Suppressor macrophage (primary cell): ENCODE data around the gene BBS9.
"Not testable (repeated sequence)": the region's sequence is repeated elsewhere in the genome, so short reads cannot be mapped to it uniquely, and the experiment has no call there.

Experiments
- DNase-seq, 4 experiments: peaks; one replicate each; pipeline ENCODE4 v3.0.0-alpha.2; 2020 to 2022

The BBS9 gene

DNA sequence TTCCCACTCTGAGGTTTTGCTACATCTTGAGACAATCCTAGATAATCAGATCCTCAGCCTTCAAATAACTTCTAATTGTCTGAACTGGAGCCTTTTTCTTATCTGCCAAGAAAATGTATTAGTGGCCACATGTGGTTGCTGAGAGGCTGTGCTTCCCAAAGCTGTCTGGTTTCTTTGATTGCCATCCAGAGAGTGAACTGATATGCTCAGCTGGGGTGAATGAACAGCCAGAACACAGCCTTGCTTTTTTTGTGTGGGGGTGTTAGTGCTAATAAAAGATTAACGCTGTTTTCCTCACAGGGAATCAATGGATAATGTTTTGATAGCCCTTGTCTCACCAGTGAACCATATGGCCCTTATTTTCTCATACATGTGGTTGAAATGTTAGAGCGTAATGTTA, 66.9 kb downstream of the BBS9 start:
- no peak for DNase-seq

DNA sequence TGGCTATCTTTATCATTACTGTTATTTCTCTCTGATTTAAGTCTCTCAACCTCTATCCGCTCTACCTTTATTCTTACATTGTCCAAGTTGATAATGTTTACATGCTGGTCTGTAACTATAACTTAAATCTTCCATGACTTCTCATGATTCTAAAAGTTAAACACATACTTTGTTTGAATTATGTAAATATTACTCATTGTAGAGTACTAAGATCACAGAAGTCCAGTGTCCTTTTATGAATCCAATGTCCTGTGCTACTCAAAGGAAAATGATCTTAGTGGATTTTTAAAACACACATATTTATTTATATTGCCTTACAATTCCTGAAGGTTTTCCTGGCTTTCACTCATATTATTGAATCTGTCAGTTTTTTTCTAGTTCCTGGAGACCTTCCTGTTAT, 70.9 kb downstream of the BBS9 start:
- no peak for DNase-seq

- no peak for DNase-seq
These were observed 72.5 kb downstream of the BBS9 start for GRCh38 chr7:33201821-33202220.

DNA sequence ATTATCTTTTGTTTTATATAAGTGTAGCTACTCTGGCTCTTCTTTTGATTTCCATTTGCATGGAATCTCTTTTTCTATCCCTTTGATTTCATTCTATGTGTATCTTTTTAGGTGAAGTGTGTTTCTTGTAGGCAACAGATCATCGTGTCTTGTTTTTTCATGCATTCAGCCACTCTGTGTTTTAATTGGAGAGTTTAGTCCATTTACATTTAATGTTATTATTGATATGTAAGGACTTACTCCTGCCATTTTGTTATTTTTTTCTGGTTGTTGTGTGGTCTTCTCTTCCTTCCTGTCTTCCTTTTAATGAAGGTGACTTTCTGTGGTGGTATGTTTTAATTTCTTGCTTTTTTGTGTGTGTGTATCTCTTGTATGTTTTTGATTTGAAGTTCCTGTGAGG, 81.6 kb downstream of the BBS9 start:
- DNase-seq = no peak

- no peak for DNase-seq
These were observed 82.8 kb downstream of the BBS9 start for GRCh38 chr7:33212144-33212543.

DNA sequence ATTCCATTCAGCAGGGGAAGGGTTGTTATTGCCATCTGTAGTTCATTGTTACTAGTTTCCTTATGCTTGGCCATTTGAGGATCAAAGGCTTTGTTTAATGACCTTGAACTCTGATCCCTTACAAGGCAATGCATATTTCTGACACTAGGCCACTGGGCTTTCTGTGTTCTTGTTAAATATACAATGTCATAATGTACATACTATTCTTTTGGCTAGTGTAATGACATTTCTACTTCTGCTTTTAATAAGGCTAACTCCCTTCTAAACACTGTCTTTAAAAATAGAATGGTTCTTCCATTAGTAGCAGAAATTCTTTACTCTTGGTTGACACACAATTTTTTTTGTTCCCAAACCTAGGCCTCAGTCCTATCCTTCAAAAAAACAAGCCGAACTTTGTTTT, 86.6 kb downstream of the BBS9 start:
- peak in 1 of 4 experiments; percentile 2 for DNase-seq

DNA sequence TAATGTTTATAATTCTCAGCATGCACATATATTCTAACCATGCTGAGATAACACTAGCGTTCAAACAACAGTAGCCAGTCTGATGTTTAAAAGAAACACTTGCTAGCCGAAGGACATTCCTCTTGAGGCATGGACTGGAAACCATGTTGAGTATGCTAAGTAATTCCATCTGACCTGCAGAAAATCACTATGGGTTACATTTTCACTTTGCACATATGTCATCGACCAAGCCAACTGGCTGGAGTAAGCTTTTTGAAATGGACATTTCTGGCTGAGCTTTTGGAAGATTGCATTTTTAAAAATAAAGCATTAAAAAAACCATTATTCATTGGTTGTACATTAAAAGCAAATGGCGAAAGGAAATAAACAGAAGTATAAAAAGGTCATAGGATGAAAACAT, 88.2 kb downstream of the BBS9 start:
- no peak for DNase-seq

GRCh38 chr7:33218841-33219535, 89.6 kb downstream of the BBS9 start:
- DNase-seq = not testable (repeated sequence)

DNA sequence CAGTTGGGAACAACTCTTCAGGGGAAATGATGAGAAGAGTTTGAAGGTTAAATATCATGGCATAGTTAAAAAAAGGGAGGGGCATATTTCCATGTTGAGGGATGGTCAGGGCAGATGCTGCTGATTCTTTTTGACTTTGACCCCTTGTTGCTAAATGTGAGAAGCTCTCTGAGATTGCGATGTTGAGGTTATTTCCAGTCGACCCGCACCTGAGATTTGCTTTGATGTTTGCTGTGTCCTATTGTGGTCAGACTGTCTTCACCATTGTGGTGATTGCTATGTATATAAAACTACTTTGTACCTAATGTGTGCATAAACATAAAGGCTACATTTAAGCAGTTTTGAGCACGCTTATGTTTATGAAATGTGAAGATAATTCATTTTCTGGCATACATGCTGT, 90.9 kb downstream of the BBS9 start:
- DNase-seq = no peak

DNA sequence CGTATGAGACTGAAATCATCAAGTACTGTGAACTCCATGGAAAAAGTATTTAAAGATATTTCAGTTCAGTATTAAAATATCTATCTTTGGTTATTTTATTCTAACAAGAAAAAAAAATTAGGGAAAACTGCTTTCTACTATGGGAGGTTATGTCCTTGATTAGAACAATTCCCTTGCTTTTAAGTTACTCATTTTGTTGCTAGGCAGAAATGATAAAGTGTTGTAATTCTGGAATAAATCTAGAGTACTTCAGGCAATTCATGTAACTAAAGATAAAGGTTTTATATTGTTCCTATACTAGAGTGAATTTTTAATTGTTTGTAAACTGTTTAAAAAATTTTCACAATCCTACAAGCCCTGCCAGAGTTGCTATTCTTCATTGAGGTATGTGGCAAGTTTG, 92.0 kb downstream of the BBS9 start:
- DNase-seq = no peak

DNA sequence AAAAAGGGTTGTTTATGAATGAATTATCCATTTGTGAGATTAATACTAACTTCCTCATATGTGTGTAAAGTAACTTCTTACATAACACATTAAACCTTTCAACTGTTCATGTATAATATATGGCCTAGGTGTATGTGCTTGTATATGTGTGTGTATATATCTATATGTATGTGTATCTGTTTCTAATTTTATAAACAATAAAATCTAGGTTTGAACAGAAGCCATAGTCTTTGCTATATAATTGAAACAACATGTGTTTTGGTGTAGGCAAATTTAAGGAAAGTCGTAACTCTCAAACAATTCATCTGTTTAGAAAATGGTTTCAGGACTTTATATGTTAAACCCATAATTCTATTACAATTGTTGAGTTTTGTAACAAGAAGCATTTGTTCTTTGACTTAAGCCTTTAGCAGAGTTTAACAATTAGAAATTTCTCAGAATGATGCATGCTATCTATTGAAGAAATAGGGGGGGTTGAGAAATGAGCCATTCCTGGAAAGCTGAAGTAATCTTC, 103.3 kb downstream of the BBS9 start:
- DNase-seq = no peak

- no peak for DNase-seq
These were observed 104.3 kb downstream of the BBS9 start for GRCh38 chr7:33233659-33234058.

DNA sequence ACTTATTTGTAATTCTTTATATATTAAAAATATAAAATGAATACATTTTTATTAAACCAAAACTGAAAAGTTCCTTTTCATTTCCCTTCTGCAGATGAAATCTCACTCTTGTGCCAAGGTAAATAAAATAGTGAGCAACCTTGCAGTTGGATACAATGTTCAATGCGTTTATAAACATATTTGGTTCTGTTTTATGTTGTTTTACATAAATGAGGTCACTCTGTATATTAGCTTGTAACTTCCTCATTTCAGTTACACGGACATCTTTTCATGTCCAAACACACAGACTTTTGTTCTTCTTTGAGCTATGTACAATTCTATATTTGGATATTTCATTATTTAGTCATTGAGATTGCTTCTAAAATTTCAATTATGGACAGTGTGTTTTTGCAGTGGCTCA, 107.7 kb downstream of the BBS9 start:
- peak in 2 of 4 experiments; percentile 32 to 46 for DNase-seq

DNA sequence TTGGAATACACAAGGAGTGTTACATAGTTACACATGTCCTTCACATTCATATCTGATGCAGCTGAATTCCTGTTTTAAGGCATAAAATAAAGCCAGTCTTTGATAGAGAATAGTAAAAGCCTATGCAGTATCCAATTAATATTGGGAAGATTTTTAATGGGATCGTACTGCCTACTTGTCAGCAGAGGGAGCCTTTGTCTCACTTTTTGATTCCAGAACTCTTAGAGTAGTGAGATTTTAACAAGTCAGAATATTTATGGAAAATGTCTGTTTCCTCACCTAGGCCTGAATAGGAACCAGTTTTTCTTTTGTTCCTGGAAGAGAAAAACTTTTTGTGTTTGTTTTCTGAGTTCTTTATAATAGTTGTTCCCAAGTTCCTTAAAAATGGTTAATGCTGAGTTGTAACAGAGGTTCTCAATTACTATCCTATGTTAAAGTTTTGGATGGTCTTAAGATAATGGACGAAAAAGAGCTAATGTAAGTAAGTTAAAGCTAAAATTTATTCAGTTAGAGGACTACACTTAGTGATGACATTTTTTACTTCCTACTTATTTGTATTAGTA, 114.0 kb downstream of the BBS9 start:
- DNase-seq = peak; percentile 12 to 39 (median 24)

DNA sequence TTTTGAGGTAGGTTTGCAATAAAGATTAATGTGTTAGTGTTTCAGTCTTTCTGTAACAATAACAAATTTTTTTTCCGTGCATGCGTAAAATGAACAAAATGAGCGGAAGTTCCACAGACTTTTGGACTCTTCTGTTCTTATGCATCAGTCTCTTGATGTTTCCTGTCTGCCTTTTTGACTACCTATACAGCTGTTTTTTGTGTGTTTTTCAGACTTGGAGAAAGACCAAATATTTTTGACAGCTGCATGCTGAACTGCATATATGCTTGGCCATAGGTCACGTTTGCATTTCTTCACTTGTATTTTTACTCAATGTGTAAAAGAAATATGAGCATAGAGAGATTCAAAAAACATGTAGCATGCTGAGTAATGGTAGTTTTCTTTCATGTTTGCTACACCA, 119.3 kb downstream of the BBS9 start:
- no peak for DNase-seq

DNA sequence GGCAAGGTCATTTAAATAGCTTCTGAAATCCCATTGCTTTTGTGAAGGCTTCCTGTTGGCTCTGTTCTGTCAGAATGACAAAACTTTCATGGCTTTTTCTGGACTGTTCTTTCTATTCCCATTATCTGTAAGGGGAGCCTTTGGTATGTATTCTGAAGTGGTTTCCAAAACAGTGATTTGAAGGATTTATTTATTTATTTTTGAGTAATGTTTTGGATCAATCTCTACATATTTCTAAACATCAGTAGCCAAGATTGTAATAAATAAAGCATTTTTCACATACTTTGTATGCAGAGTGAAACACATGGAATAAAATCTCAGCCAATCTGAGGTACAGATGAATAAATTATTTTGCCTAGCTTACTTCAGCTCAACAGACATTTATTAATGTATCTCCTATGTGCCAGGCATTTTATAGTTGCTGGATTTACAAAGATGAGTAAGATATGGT, 121.1 kb downstream of the BBS9 start:
- no peak for DNase-seq

DNA sequence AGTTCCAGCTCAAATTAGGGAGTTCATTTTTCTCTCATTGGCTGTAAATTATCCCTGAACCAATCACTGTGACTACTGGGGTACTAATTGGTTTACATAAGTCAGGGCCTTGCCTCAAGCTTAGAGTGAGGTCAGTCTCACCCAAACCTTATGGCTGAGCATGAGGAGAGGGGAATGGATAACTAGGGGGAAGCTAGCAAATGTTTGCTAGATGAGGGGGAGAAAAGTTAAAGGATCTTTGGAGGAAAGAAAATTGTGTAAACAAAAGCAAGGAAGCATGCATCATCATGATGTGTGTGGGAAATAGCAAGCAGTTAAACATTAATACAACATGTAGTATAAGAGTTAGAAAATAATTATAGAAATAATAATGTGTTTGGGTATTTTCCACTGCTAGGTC, 121.9 kb downstream of the BBS9 start:
- DNase-seq = no peak

GRCh38 chr7:33258491-33258951, 129.2 kb downstream of the BBS9 start:
- no peak for DNase-seq

GRCh38 chr7:33261585-33261984, 132.2 kb downstream of the BBS9 start:
- no peak for DNase-seq

DNA sequence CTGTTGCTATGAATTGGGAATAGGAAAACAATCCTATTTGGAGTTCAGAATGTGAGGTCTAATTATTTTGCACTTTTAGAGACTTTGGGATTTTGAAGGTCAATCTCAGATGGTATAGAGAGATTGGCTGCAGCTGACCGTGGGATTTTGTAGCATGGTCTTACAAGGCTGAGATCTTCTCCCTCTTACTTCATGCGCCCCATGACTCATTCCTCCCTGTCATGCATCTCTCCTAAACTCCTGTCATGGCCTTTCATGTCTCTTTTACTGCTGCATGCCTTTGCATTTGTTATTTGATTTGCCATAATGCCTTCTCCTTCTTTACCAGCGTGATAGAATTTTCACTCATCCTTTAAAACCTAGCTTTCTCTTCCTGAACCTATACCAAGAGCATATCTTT, 133.1 kb downstream of the BBS9 start:
- DNase-seq = no peak

DNA sequence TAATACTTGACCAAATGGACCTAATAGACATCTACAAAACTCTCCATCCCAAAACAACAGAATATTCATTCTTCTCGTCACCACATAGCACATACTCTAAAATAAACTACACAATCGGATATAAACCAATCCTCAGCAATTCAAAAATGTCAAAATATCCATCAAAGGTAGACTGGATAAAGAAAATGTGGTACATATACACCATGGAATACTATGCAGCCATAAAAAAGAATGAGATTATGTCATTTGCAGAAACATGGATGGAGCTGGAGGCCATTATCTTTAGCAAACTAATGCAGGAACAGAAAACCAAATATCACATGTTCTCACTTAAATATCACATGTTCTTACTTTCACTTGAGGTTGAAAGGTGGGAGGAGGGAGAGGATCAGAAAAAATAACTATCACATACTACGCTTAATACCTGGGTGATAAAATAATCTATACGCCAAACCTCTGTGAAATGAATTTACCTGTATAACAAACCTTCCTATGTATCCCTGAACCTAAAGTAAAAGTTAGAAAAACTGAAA, 142.5 kb downstream of the BBS9 start:
- not testable (repeated sequence) for DNase-seq

- no peak for DNase-seq
These were observed 144.0 kb downstream of the BBS9 start for GRCh38 chr7:33273356-33273755.

DNA sequence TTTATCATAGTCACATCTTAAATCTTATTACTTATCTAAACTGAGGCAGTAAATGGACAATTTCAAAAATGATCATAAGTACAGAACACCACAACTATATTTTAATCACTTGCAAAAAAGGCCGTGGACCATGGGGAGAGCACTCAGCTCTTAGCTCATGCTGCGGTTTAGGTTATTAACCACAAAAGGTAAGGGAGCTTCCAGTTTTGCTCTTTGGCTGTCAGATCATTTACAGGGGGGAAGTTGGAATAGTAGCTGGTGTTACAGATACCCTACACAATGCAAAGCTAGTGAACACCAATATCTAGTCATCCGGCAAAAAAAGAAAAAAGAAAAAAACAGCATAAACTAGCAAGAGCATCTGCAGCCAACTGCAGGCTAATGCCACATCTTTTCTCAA, 147.0 kb downstream of the BBS9 start:
- no peak for DNase-seq

DNA sequence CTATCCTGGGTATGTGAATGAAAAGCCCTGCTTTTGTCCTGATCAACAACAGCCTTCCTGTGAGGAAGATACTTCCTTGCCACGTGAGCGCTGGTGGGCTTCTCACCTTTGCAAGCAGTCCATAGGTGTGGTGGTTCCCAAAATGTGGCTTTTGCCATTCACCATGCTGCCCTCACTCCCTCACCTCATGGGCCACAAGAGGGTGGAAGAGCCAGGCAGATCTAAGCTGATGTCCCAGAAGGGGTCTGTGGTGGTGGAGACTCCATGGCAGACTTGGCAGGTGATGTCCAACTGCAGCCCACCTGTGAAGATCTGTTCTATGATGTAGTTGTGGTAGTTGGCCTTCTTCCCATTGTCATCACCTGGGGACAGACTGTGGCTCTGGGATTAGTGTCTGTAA, 147.4 kb downstream of the BBS9 start:
- DNase-seq = no peak
